Liver (tissue), 9 donors: ENCODE measurements around the gene PDGFC. TPM values are rescaled to one million over a fixed set of nuclear protein-coding genes. Genes with fewer than 3 reads are reported as not detected.

Source experiments
- DNase-seq: peaks from one replicate; pipeline ENCODE4 v3.0.0-alpha.2; 2017; ENCODE audit warnings: low spot score
- H3K27ac ChIP-seq, 2 donors: one replicate each; pipeline ENCODE4 v1.7.0; 2013; ENCODE audit warnings: inconsistent platforms in 2 of 2, low read length in 2 of 2, control low read depth in 1 of 2, low read depth in 1 of 2, mild to moderate bottlenecking in 1 of 2
- H3K27me3 ChIP-seq, 4 donors: one replicate each; pipeline versions ENCODE4 v1.6.1 to v1.7.0; 2013; ENCODE audit warnings: low read length in 3 of 4, inconsistent platforms in 1 of 4, mild to moderate bottlenecking in 1 of 4, moderate library complexity in 1 of 4; ENCODE audit not compliant: control insufficient read depth in 4 of 4, insufficient read depth in 4 of 4
- H3K36me3 ChIP-seq, 4 donors: one replicate each; pipeline versions ENCODE4 v1.6.1 to v1.7.0; 2013; ENCODE audit warnings: low read length in 3 of 4, mild to moderate bottlenecking in 3 of 4, low read depth in 1 of 4, moderate library complexity in 1 of 4; ENCODE audit not compliant: control insufficient read depth in 4 of 4, insufficient read depth in 3 of 4
- H3K4me1 ChIP-seq, 4 donors: one replicate each; pipeline versions ENCODE4 v1.6.1 to v1.7.0; 2013; ENCODE audit warnings: low read length in 3 of 4, mild to moderate bottlenecking in 3 of 4, moderate library complexity in 1 of 4; ENCODE audit not compliant: control insufficient read depth in 4 of 4, insufficient read depth in 4 of 4
- H3K4me3 ChIP-seq, 3 donors: one replicate each; pipeline versions ENCODE4 v1.6.1 to v1.7.0; 2013; ENCODE audit warnings: low read length in 3 of 3, control low read depth in 1 of 3, low read depth in 1 of 3, mild to moderate bottlenecking in 1 of 3
- H3K9ac ChIP-seq, 2 donors: one replicate each; pipeline ENCODE4 v1.7.0; 2013; ENCODE audit warnings: low read length in 2 of 2, mild to moderate bottlenecking in 2 of 2, moderate library complexity in 2 of 2, control low read depth in 1 of 2, low read depth in 1 of 2
- H3K9me3 ChIP-seq, 4 donors: one replicate each; pipeline versions ENCODE4 v1.6.1 to v1.7.0; 2013; ENCODE audit warnings: low read length in 3 of 4; ENCODE audit not compliant: control insufficient read depth in 4 of 4
- CTCF ChIP-seq: fragments of 150-350 bp; IDR thresholded peaks from 2 replicates; pipeline ENCODE4 v1.5.1; 2017; ENCODE audit warnings: improper control_type of control experiment, low read depth, low read length; ENCODE audit not compliant: missing input control
- EGR1 ChIP-seq, 2 donors: IDR thresholded peaks; 2 replicates each; pipeline ENCODE4 v1.6.1; 2016 to 2018; ENCODE audit warnings: antibody characterized with exemption in 2 of 2, low read depth in 2 of 2
- FOXA1 ChIP-seq: IDR thresholded peaks from 2 replicates; pipeline ENCODE4 v1.6.1; 2016; ENCODE audit warnings: antibody characterized with exemption
- FOXA2 ChIP-seq: IDR thresholded peaks from 2 replicates; pipeline ENCODE4 v1.6.1; 2016; ENCODE audit warnings: antibody characterized with exemption
- GABPA ChIP-seq, 2 donors: IDR thresholded peaks in 1 of 2; conservative IDR thresholded peaks in 1 of 2; 2 replicates each; pipeline ENCODE4 v1.6.1; 2016; ENCODE audit warnings: antibody characterized with exemption in 2 of 2, mild to moderate bottlenecking in 1 of 2, moderate library complexity in 1 of 2
- HNF4A ChIP-seq, 2 donors: conservative IDR thresholded peaks; 2 replicates each; pipeline ENCODE4 v1.6.1; 2016; ENCODE audit warnings: antibody characterized with exemption in 2 of 2, mild to moderate bottlenecking in 2 of 2
- HNF4G ChIP-seq: IDR thresholded peaks from 2 replicates; pipeline ENCODE4 v1.6.1; 2016; ENCODE audit warnings: antibody characterized with exemption
- JUND ChIP-seq, 2 donors: IDR thresholded peaks; 2 replicates each; pipeline ENCODE4 v1.6.1; 2016; ENCODE audit warnings: antibody characterized with exemption in 2 of 2
- MAX ChIP-seq: IDR thresholded peaks from 2 replicates; pipeline ENCODE4 v1.6.1; 2016; ENCODE audit warnings: antibody characterized with exemption
- NR2F2 ChIP-seq: IDR thresholded peaks from 2 replicates; pipeline ENCODE4 v1.6.1; 2016; ENCODE audit warnings: antibody characterized with exemption
- RAD21 ChIP-seq, 2 donors: IDR thresholded peaks; 2 replicates each; pipeline ENCODE4 v1.6.1; 2016; ENCODE audit warnings: antibody characterized with exemption in 2 of 2, mild to moderate bottlenecking in 2 of 2
- REST ChIP-seq: IDR thresholded peaks from 2 replicates; pipeline ENCODE4 v1.6.1; 2016; ENCODE audit warnings: antibody characterized with exemption, mild to moderate bottlenecking
- RXRA ChIP-seq, 2 donors: IDR thresholded peaks; 2 replicates each; pipeline ENCODE4 v1.6.1; 2017 to 2018; ENCODE audit warnings: antibody characterized with exemption in 2 of 2, mild to moderate bottlenecking in 1 of 2
- SP1 ChIP-seq: IDR thresholded peaks from 2 replicates; pipeline ENCODE4 v1.6.1; 2018; ENCODE audit warnings: antibody characterized with exemption, mild to moderate bottlenecking
- YY1 ChIP-seq: IDR thresholded peaks from 2 replicates; pipeline ENCODE4 v1.6.1; 2016; ENCODE audit warnings: antibody characterized with exemption, mild to moderate bottlenecking
- WGBS: extraction: QIAGEN DNeasy Blood & Tissue Kit; methylation state at CpG from one replicate; pipeline ENCODE4 v1.1.7; 2013; 5-methylcytosine and 5-hydroxymethylcytosine counted together
- polyA plus RNA-seq, 2 donors: library from polyadenylated mRNA; stranded (reverse) in 1 of 2; unstranded in 1 of 2; fragments of 200-250 nt in 1 of 2; fragments of >200 nt in 1 of 2; fragmentation: Nextera tagmentation in 1 of 2; extraction: Ambion mirVana in 1 of 2; gene quantifications; one replicate each; pipeline versions ENCODE4 v1.2.1 to v1.2.3, GENCODE V29; 2013 to 2015
- total RNA-seq, 2 donors: library from RNA; depleted of rRNA; stranded (reverse); fragments of >200 nt; gene quantifications; one replicate each; pipeline ENCODE4 v1.2.3, GENCODE V29; 2014
- TF ChIP-seq, protein P1 (sequence below): IDR thresholded peaks from 2 replicates; pipeline ENCODE4 v1.6.1; 2016; ENCODE audit warnings: antibody characterized with exemption
- TF ChIP-seq, protein P2 (sequence below): IDR thresholded peaks from 2 replicates; pipeline ENCODE4 v1.6.1; 2016; ENCODE audit warnings: antibody characterized with exemption
- donor health status: healthy.
- donor health status: healthy.
- donor health status: healthy.
- donor health status: healthy.
- donor health status: healthy.

The PDGFC gene
- total and polyA plus RNA-seq, 4 donors = 5.8 to 25.7 (median 9.7) TPM

- no peak for DNase-seq
- Histone ChIP-seq H3K9ac (no peak overlapping the region), H3K4me3 (no peak overlapping the region), H3K4me1 (no peaks in the 10 kb centered on the region), H3K36me3 (peaks cover 0 to 1% (median 0%) of the 10 kb centered on the region in 4 donors), H3K27ac (no peak overlapping the region), H3K27me3 (no peaks in the 10 kb centered on the region), H3K9me3 (no peaks in the 10 kb centered on the region)
- TF ChIP-seq JUND (IDR thresholded peaks at IDR 0.05) (no peak), CTCF (no peak), GABPA (IDR thresholded peaks at IDR 0.05 in 1 of 2, conservative IDR thresholded peaks at IDR 0.05 in 1 of 2) (no peak), FOXA2 (no peak), EGR1 (IDR thresholded peaks at IDR 0.05; ENCODE audit: low read depth in 2 of 2) (no peak), RAD21 (IDR thresholded peaks at IDR 0.05) (no peak), HNF4A (conservative IDR thresholded peaks at IDR 0.05) (no peak)
- 89% methylated on average over 3 of the region's 3 CpGs for WGBS
Measured at GRCh38 chr4:156784970-156785369, 186.6 kb downstream of the PDGFC start.

- H3K27me3 ChIP-seq = no peaks in the 10 kb centered on the region
- H3K9ac ChIP-seq = no peak overlapping the region
- H3K4me3 ChIP-seq = no peak overlapping the region
- DNase-seq = no peak
- no peaks in the 10 kb centered on the region for H3K4me1 ChIP-seq
- 96% methylated on average over 2 of the region's 2 CpGs for WGBS
- H3K9me3 ChIP-seq = no peaks in the 10 kb centered on the region
- TF ChIP-seq HNF4G (no peak), YY1 (no peak), JUND (IDR thresholded peaks at IDR 0.05) (no peak), HNF4A (conservative IDR thresholded peaks at IDR 0.05) (no peak), RXRA (IDR thresholded peaks at IDR 0.05) (no peak), EGR1 (IDR thresholded peaks at IDR 0.05; ENCODE audit: low read depth in 2 of 2) (no peak), NR2F2 (no peak), FOXA1 (no peak), MAX (no peak), SP1 (no peak), GABPA (IDR thresholded peaks at IDR 0.05 in 1 of 2, conservative IDR thresholded peaks at IDR 0.05 in 1 of 2) (no peak), RAD21 (IDR thresholded peaks at IDR 0.05) (no peak), CTCF (no peak), REST (no peak), FOXA2 (no peak)
- TF ChIP-seq, protein P1, sequence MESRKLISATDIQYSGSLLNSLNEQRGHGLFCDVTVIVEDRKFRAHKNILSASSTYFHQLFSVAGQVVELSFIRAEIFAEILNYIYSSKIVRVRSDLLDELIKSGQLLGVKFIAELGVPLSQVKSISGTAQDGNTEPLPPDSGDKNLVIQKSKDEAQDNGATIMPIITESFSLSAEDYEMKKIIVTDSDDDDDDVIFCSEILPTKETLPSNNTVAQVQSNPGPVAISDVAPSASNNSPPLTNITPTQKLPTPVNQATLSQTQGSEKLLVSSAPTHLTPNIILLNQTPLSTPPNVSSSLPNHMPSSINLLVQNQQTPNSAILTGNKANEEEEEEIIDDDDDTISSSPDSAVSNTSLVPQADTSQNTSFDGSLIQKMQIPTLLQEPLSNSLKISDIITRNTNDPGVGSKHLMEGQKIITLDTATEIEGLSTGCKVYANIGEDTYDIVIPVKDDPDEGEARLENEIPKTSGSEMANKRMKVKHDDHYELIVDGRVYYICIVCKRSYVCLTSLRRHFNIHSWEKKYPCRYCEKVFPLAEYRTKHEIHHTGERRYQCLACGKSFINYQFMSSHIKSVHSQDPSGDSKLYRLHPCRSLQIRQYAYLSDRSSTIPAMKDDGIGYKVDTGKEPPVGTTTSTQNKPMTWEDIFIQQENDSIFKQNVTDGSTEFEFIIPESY = no peak
- TF ChIP-seq, protein P2, sequence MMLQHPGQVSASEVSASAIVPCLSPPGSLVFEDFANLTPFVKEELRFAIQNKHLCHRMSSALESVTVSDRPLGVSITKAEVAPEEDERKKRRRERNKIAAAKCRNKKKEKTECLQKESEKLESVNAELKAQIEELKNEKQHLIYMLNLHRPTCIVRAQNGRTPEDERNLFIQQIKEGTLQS = no peak
- H3K36me3 ChIP-seq = peaks cover 0 to 1% (median 0%) of the 10 kb centered on the region in 4 donors
- no peak overlapping the region for H3K27ac ChIP-seq
Measured at GRCh38 chr4:156783966-156784365, 187.6 kb downstream of the PDGFC start.
